Measurements from ENCODE around the gene CEP85L.

CEP85L gene

GRCh38 chr6:118611334-118611733, 40.1 kb downstream of the CEP85L start:
- DNase-seq (ENCODE audit: low read depth), result no peak

DNA sequence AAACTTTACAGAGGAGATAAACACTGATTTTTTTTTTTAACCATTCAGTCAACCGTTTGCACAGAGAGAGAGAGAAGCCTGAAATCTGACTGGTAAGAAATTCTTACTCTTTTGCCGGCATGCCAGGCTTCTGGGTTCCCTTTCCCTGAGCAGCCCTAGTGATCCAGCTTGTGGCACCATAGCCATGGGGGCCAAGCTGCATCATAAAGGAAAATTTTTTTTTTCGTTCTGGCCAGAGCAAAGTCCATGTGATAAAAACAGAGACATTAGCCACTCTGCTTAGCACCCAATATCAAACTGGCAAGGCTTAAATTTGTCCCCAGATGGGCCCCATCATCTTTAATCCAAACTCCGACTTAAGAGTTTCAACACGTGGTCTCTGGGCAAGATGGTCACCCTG, 44.5 kb downstream of the CEP85L start:
- H3K4me3 ChIP-seq (ENCODE audit: low read length), result no peak overlapping the region
- no peak for DNase-seq (ENCODE audit: low read depth)
- TF ChIP-seq, protein P1, sequence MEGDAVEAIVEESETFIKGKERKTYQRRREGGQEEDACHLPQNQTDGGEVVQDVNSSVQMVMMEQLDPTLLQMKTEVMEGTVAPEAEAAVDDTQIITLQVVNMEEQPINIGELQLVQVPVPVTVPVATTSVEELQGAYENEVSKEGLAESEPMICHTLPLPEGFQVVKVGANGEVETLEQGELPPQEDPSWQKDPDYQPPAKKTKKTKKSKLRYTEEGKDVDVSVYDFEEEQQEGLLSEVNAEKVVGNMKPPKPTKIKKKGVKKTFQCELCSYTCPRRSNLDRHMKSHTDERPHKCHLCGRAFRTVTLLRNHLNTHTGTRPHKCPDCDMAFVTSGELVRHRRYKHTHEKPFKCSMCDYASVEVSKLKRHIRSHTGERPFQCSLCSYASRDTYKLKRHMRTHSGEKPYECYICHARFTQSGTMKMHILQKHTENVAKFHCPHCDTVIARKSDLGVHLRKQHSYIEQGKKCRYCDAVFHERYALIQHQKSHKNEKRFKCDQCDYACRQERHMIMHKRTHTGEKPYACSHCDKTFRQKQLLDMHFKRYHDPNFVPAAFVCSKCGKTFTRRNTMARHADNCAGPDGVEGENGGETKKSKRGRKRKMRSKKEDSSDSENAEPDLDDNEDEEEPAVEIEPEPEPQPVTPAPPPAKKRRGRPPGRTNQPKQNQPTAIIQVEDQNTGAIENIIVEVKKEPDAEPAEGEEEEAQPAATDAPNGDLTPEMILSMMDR (conservative IDR thresholded peaks at IDR 0.05; ENCODE audit: low read length), result no peak

More at GRCh38 chr6:118611334-118611733, 40.1 kb downstream of the CEP85L start:
- TF ChIP-seq, protein P1 (conservative IDR thresholded peaks at IDR 0.05; ENCODE audit: low read length), result no peak
- H3K4me3 ChIP-seq (ENCODE audit: low read length), result no peak overlapping the region

GRCh38 chr6:118606268-118606667, 45.1 kb downstream of the CEP85L start:
- DNase-seq (ENCODE audit: low read depth), result no peak
- H3K4me3 ChIP-seq (ENCODE audit: low read length), result no peak overlapping the region
- TF ChIP-seq, protein P1 (conservative IDR thresholded peaks at IDR 0.05; ENCODE audit: low read length), result no peak

GRCh38 chr6:118603372-118603771, 48.0 kb downstream of the CEP85L start:
- DNase-seq (ENCODE audit: low read depth), result no peak
- TF ChIP-seq, protein P1 (conservative IDR thresholded peaks at IDR 0.05; ENCODE audit: low read length), result no peak

DNA sequence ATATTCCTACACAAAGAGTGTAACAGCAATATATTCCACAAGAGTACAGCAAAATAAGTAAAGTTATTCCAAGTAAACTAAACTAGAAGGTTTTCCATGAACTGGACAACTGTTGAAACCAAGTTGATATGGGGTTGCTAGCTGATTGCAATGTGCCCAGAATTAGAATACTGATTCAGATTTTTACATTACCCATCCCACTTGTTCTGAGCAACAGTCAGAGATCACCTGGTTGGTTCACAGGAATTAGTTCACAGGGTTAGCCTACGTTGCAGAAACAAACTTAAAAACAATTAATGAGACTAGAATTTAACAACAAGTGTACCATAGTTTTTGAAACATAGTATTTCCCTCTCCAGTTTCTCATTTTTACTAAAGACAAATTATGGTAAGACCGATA, 49.1 kb downstream of the CEP85L start:
- TF ChIP-seq, protein P1 (conservative IDR thresholded peaks at IDR 0.05; ENCODE audit: low read length), result no peak
- DNase-seq (ENCODE audit: low read depth), result no peak
- H3K4me3 ChIP-seq (ENCODE audit: low read length), result no peak overlapping the region

More at GRCh38 chr6:118603372-118603771, 48.0 kb downstream of the CEP85L start:
- no peak overlapping the region for H3K4me3 ChIP-seq (ENCODE audit: low read length)

DNA sequence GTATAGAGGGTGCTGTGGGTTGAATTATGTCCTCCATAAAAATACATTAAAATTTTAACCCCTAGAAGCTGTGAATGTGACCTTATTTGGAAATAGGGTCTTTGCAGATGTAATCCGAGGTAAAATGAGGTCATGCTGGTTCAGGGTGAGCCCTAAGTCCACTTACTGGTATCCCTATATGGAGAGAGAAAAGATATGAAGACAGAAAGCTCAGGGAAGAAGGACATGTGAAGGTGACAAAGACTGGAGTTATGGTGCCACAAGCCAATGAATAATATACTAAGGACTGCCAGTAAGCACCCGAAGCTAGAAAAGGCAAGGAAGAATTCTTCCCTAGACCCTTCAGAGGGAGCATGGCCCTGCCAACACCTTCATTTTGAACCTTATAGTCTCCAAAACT, 53.1 kb downstream of the CEP85L start:
- DNase-seq (ENCODE audit: low read depth), result no peak
- TF ChIP-seq, protein P1 (conservative IDR thresholded peaks at IDR 0.05; ENCODE audit: low read length), result no peak
- no peak overlapping the region for H3K4me3 ChIP-seq (ENCODE audit: low read length)

GRCh38 chr6:118597636-118598035, 53.8 kb downstream of the CEP85L start:
- TF ChIP-seq, protein P1 (conservative IDR thresholded peaks at IDR 0.05; ENCODE audit: low read length), result no peak
- no peak for DNase-seq (ENCODE audit: low read depth)
- no peak overlapping the region for H3K4me3 ChIP-seq (ENCODE audit: low read length)

All from AG10803 (cell line).